T47D (cell line): ENCODE results near the gene SREBF1.

Source experiments
- DNase-seq, 2 experiments: peaks; one replicate each; pipeline versions ENCODE4 v3.0.0 to v3.0.0-alpha.2; 2011 to 2012; ENCODE audit warnings: low read depth in 1 of 2, low spot score in 1 of 2
- JUND ChIP-seq: IDR thresholded peaks from 2 replicates; pipeline ENCODE4 v1.6.1; 2012; ENCODE audit warnings: low read depth
- in situ Hi-C: cut with HindIII; loops from 2 replicates; pipeline ENCODE4 v1.10.0; 2016; ENCODE audit warnings: low sequenced_read_pairs, low pct_unique_long_range_greater_than_20kb

Gene SREBF1

GRCh38 chr17:17771498-17772201 lies 65.1 kb downstream of the SREBF1 start:
- no peak for TF ChIP-seq JUND
- DNase-seq: no peak
- in situ Hi-C loops: no loop called here

- TF ChIP-seq JUND: no peak
Measured at GRCh38 chr17:17770632-17771044, 66.1 kb downstream of the SREBF1 start.

GRCh38 chr17:17769869-17770631 lies 66.7 kb downstream of the SREBF1 start:
- no peak for DNase-seq
- in situ Hi-C loops: no loop called here
- TF ChIP-seq JUND: no peak

More at GRCh38 chr17:17770632-17771044, 66.1 kb downstream of the SREBF1 start:
- in situ Hi-C loops: no loop called here
- no peak for DNase-seq

- no peak for DNase-seq
- in situ Hi-C loops: no loop called here
- TF ChIP-seq JUND: no peak
Measured at GRCh38 chr17:17768424-17769088, 68.2 kb downstream of the SREBF1 start.

- in situ Hi-C loops: no loop called here
- DNase-seq: no peak
- TF ChIP-seq JUND: no peak
Measured at GRCh38 chr17:17767887-17768418, 68.8 kb downstream of the SREBF1 start.

- no peak for TF ChIP-seq JUND
- in situ Hi-C loops: no loop called here
- DNase-seq: no peak
Measured at GRCh38 chr17:17767154-17767869, 69.5 kb downstream of the SREBF1 start.

GRCh38 chr17:17766744-17767120 lies 70.1 kb downstream of the SREBF1 start:
- DNase-seq: no peak
- in situ Hi-C loops: no loop called here
- no peak for TF ChIP-seq JUND

- in situ Hi-C loops: no loop called here
- no peak for TF ChIP-seq JUND
- DNase-seq: no peak
Measured at GRCh38 chr17:17766077-17766743, 70.6 kb downstream of the SREBF1 start.

GRCh38 chr17:17765359-17766076 lies 71.3 kb downstream of the SREBF1 start:
- TF ChIP-seq JUND: no peak
- in situ Hi-C loops: no loop called here
- no peak for DNase-seq

- no peak for DNase-seq
- in situ Hi-C loops: no loop called here
- TF ChIP-seq JUND: no peak
Measured at GRCh38 chr17:17763734-17764133, 73.1 kb downstream of the SREBF1 start.

GRCh38 chr17:17763136-17763535 lies 73.7 kb downstream of the SREBF1 start:
- no peak for TF ChIP-seq JUND
- DNase-seq: no peak
- in situ Hi-C loops: no loop called here

GRCh38 chr17:17762744-17763105 lies 74.1 kb downstream of the SREBF1 start:
- TF ChIP-seq JUND: no peak
- DNase-seq: no peak
- in situ Hi-C loops: no loop called here
